Astrocyte (in vitro differentiated cells and primary cell): ENCODE data around the gene PER2. TPM values are rescaled to one million over a fixed set of nuclear protein-coding genes. Genes with fewer than 3 reads are reported as not detected.

Experiments
- DNase-seq: peaks from one replicate; pipeline ENCODE4 v3.0.0-alpha.2; 2010; ENCODE audit warnings: low read depth
- FAIRE-seq: peaks from 2 replicates; lab custom pipeline; 2011; peaks lifted over from hg19 to GRCh38; lab: Jason Lieb, UNC
- H2AFZ ChIP-seq: 2 replicates; pipeline ENCODE4 v1.6.0; 2012; ENCODE audit warnings: low read depth, low read length, inconsistent platforms
- H3K27ac ChIP-seq: 2 replicates; pipeline ENCODE4 v1.5.1; 2011; ENCODE audit warnings: low read depth, low read length, inconsistent platforms
- H3K27me3 ChIP-seq: 2 replicates; pipeline ENCODE4 v1.6.0; 2011; ENCODE audit warnings: low read length, inconsistent platforms; ENCODE audit not compliant: insufficient read depth
- H3K36me3 ChIP-seq: 2 replicates; pipeline ENCODE4 v1.5.1; 2011; ENCODE audit warnings: low read length, inconsistent platforms; ENCODE audit not compliant: insufficient read depth
- H3K4me1 ChIP-seq: 2 replicates; pipeline ENCODE4 v1.5.1; 2011; ENCODE audit warnings: low read length, inconsistent platforms; ENCODE audit not compliant: insufficient read depth
- H3K4me2 ChIP-seq: 2 replicates; pipeline ENCODE4 v1.6.0; 2012; ENCODE audit warnings: low read length, inconsistent platforms
- H3K4me3 ChIP-seq: 2 replicates; pipeline ENCODE4 v1.5.1; 2011; ENCODE audit warnings: low read depth, mild to moderate bottlenecking, low read length, inconsistent platforms; ENCODE audit not compliant: insufficient read depth
- H3K79me2 ChIP-seq: 2 replicates; pipeline ENCODE4 v1.6.0; 2012; ENCODE audit warnings: mild to moderate bottlenecking, low read length, inconsistent platforms; ENCODE audit not compliant: insufficient read depth
- H3K9ac ChIP-seq: 2 replicates; pipeline ENCODE4 v1.6.0; 2012; ENCODE audit warnings: mild to moderate bottlenecking, low read length, inconsistent platforms
- H3K9me3 ChIP-seq: 2 replicates; pipeline ENCODE4 v1.5.1; 2012; ENCODE audit warnings: low read depth, mild to moderate bottlenecking, low read length, inconsistent platforms; ENCODE audit not compliant: insufficient read depth
- H4K20me1 ChIP-seq: 2 replicates; pipeline ENCODE4 v1.6.0; 2012; ENCODE audit warnings: low read length, inconsistent platforms; ENCODE audit not compliant: insufficient read depth
- H3K27ac Mint-ChIP-seq: one replicate; pipeline ENCODE4 v1.8.0; 2021; ENCODE audit warnings: mild to moderate bottlenecking, mixed read lengths; ENCODE audit not compliant: unreplicated experiment
- H3K27me3 Mint-ChIP-seq: one replicate; pipeline ENCODE4 v1.8.0; 2021; ENCODE audit warnings: low read depth, mixed read lengths; ENCODE audit not compliant: unreplicated experiment
- H3K36me3 Mint-ChIP-seq: one replicate; pipeline ENCODE4 v1.8.0; 2021; ENCODE audit warnings: low read depth, mixed read lengths; ENCODE audit not compliant: unreplicated experiment
- H3K4me1 Mint-ChIP-seq: one replicate; pipeline ENCODE4 v1.8.0; 2021; ENCODE audit warnings: low read depth, mixed read lengths; ENCODE audit not compliant: unreplicated experiment
- H3K4me3 Mint-ChIP-seq: one replicate; pipeline ENCODE4 v1.8.0; 2021; ENCODE audit warnings: mild to moderate bottlenecking, moderate library complexity, mixed read lengths; ENCODE audit not compliant: unreplicated experiment
- H3K9me3 Mint-ChIP-seq: one replicate; pipeline ENCODE4 v1.8.0; 2021; ENCODE audit warnings: mild to moderate bottlenecking, mixed read lengths; ENCODE audit not compliant: unreplicated experiment
- CTCF ChIP-seq: IDR thresholded peaks from 2 replicates; pipeline ENCODE4 v1.5.1; 2011; ENCODE audit warnings: low read depth, mild to moderate bottlenecking, inconsistent platforms, low read length, moderate library complexity; ENCODE audit not compliant: insufficient read depth
- EZH2 ChIP-seq: IDR thresholded peaks from 2 replicates; pipeline ENCODE4 v1.6.1; 2012; ENCODE audit warnings: mild to moderate bottlenecking, low read length, inconsistent platforms; ENCODE audit not compliant: insufficient read depth
- total RNA-seq: library from RNA; stranded (reverse); gene quantifications from 2 replicates; pipeline ENCODE4 v1.2.1, GENCODE V29; 2021

The PER2 gene
- total RNA-seq, 1 donor from 2014 or later = 2.0 TPM

- peak; percentile 38 for DNase-seq
- Mint-ChIP-seq H3K9me3 (peaks cover 4% of the 10 kb centered on the region), H3K4me1 (no peaks in the 10 kb centered on the region), H3K27ac (no peak overlapping the region), H3K27me3 (peaks cover 44% of the 10 kb centered on the region), H3K4me3 (no peak overlapping the region), H3K36me3 (peaks cover 4% of the 10 kb centered on the region)
- Histone ChIP-seq H3K27me3 (peaks cover 2% of the 10 kb centered on the region), H3K36me3 (peaks cover 2% of the 10 kb centered on the region), H3K4me1 (peaks cover 3% of the 10 kb centered on the region), H2AFZ (peak overlapping the region; percentile 44), H3K79me2 (no peaks in the 10 kb centered on the region), H3K9me3 (no peaks in the 10 kb centered on the region), H4K20me1 (no peaks in the 10 kb centered on the region), H3K9ac (no peak overlapping the region), H3K4me2 (no peak overlapping the region), H3K27ac (no peak overlapping the region), H3K4me3 (no peak overlapping the region)
- no peak for FAIRE-seq
- no peak for TF ChIP-seq EZH2
- TF ChIP-seq CTCF = no peak
These were observed 62.3 kb downstream of the PER2 start for GRCh38 chr2:238225911-238226697.

GRCh38 chr2:238225121-238225520 is 63.3 kb downstream of the PER2 start:
- Histone ChIP-seq H3K36me3 (peaks cover 2% of the 10 kb centered on the region), H3K27ac (no peak overlapping the region), H3K9ac (no peak overlapping the region), H3K4me1 (no peaks in the 10 kb centered on the region), H4K20me1 (no peaks in the 10 kb centered on the region), H3K9me3 (no peaks in the 10 kb centered on the region), H3K4me3 (no peak overlapping the region), H3K79me2 (no peaks in the 10 kb centered on the region), H3K27me3 (peaks cover 2% of the 10 kb centered on the region), H2AFZ (no peak overlapping the region), H3K4me2 (no peak overlapping the region)
- TF ChIP-seq EZH2 (no peak), CTCF (no peak)
- Mint-ChIP-seq H3K4me3 (no peak overlapping the region), H3K36me3 (peaks cover 4% of the 10 kb centered on the region), H3K27ac (no peak overlapping the region), H3K9me3 (peaks cover 4% of the 10 kb centered on the region), H3K27me3 (peaks cover 38% of the 10 kb centered on the region), H3K4me1 (no peaks in the 10 kb centered on the region)
- DNase-seq = no peak
- FAIRE-seq = no peak
